GM18867 (cell line): ENCODE measurements around the gene C22orf23.
"Not testable (repeated sequence)": the region's sequence is repeated elsewhere in the genome, so short reads cannot be mapped to it uniquely, and the experiment has no call there.

Experiments
- ATAC-seq: cut with Tn5 transposase; IDR thresholded peaks from one replicate; pipeline ENCODE4 v1.9.1; 2021; ENCODE audit warnings: mild to moderate bottlenecking, moderate library complexity; ENCODE audit not compliant: unreplicated experiment

C22orf23 gene

GRCh38 chr22:37957232-37957631 lies 3.8 kb upstream of the C22orf23 start:
- no peak for ATAC-seq

GRCh38 chr22:37955825-37956397 lies 2.5 kb upstream of the C22orf23 start:
- not testable (repeated sequence) for ATAC-seq

GRCh38 chr22:37954686-37955085 lies 1.3 kb upstream of the C22orf23 start:
- no peak for ATAC-seq

GRCh38 chr22:37953062-37953436 lies 352 bp downstream of the C22orf23 start:
- no peak for ATAC-seq

GRCh38 chr22:37952629-37953028 lies 772 bp downstream of the C22orf23 start:
- ATAC-seq: not testable (repeated sequence)

GRCh38 chr22:37951305-37951704 lies 2.1 kb downstream of the C22orf23 start:
- ATAC-seq: no peak

- ATAC-seq: not testable (repeated sequence)
Measured at GRCh38 chr22:37947142-37947795, 6.1 kb downstream of the C22orf23 start.

GRCh38 chr22:37944423-37944822 lies 9.0 kb downstream of the C22orf23 start:
- ATAC-seq: not testable (repeated sequence)

GRCh38 chr22:37943825-37944198 lies 9.6 kb downstream of the C22orf23 start:
- ATAC-seq: no peak

GRCh38 chr22:37943136-37943824 lies 10.1 kb downstream of the C22orf23 start:
- ATAC-seq: no peak

GRCh38 chr22:37942133-37942532 lies 11.3 kb downstream of the C22orf23 start:
- ATAC-seq: no peak

GRCh38 chr22:37940698-37941376 lies 12.6 kb downstream of the C22orf23 start:
- ATAC-seq: no peak

GRCh38 chr22:37933711-37934376 lies 19.6 kb downstream of the C22orf23 start:
- peak; percentile 75 for ATAC-seq

- ATAC-seq: no peak
Measured at GRCh38 chr22:37932821-37933578, 20.4 kb downstream of the C22orf23 start.

GRCh38 chr22:37932401-37932800 lies 21.0 kb downstream of the C22orf23 start:
- no peak for ATAC-seq

GRCh38 chr22:37931893-37932389 lies 21.5 kb downstream of the C22orf23 start:
- ATAC-seq: no peak

GRCh38 chr22:37930952-37931440 lies 22.4 kb downstream of the C22orf23 start:
- ATAC-seq: no peak

GRCh38 chr22:37930270-37930951 lies 23.0 kb downstream of the C22orf23 start:
- ATAC-seq: no peak

GRCh38 chr22:37929390-37929789 lies 24.0 kb downstream of the C22orf23 start:
- no peak for ATAC-seq

GRCh38 chr22:37927637-37927936 lies 25.8 kb downstream of the C22orf23 start:
- no peak for ATAC-seq
